GM12864 (cell line): ENCODE measurements around the gene COL9A3.
"Not testable (repeated sequence)": the region's sequence is repeated elsewhere in the genome, so short reads cannot be mapped to it uniquely, and the experiment has no call there.

Source experiments
- DNase-seq: peaks from one replicate; pipeline ENCODE4 v3.0.0-alpha.2; 2011; ENCODE audit warnings: low read depth
- H3K4me3 ChIP-seq: 2 replicates; pipeline ENCODE4 v1.5.1; 2011; ENCODE audit warnings: mild to moderate bottlenecking, low read depth, low read length, control low read depth
- CTCF ChIP-seq: IDR thresholded peaks from 2 replicates; pipeline ENCODE4 v1.5.1; 2011; ENCODE audit warnings: low read depth, mild to moderate bottlenecking, moderate library complexity, low read length, control low read depth, inconsistent platforms; ENCODE audit errors: missing control alignments

Gene COL9A3

GRCh38 chr20:62846166-62846890, 29.5 kb downstream of the COL9A3 start:
- no peak for TF ChIP-seq CTCF
- no peak for DNase-seq
- no peak overlapping the region for H3K4me3 ChIP-seq

GRCh38 chr20:62848917-62849316, 32.1 kb downstream of the COL9A3 start:
- H3K4me3 ChIP-seq, DNase-seq: not testable (repeated sequence)

- no peak for TF ChIP-seq CTCF
- H3K4me3 ChIP-seq: no peak overlapping the region
- DNase-seq: no peak
Measured at GRCh38 chr20:62849431-62849830, 32.6 kb downstream of the COL9A3 start.

GRCh38 chr20:62850333-62850974, 33.6 kb downstream of the COL9A3 start:
- no peak for DNase-seq
- no peak for TF ChIP-seq CTCF

GRCh38 chr20:62852196-62852595, 35.3 kb downstream of the COL9A3 start:
- no peak for DNase-seq
- no peak for TF ChIP-seq CTCF
- H3K4me3 ChIP-seq: no peak overlapping the region

More at GRCh38 chr20:62850333-62850974, 33.6 kb downstream of the COL9A3 start:
- no peak overlapping the region for H3K4me3 ChIP-seq

- no peak for DNase-seq
- H3K4me3 ChIP-seq: no peak overlapping the region
- no peak for TF ChIP-seq CTCF
Measured at GRCh38 chr20:62852841-62853240, 36.0 kb downstream of the COL9A3 start.

- not testable (repeated sequence) for H3K4me3 ChIP-seq, DNase-seq
Measured at GRCh38 chr20:62853304-62853703, 36.5 kb downstream of the COL9A3 start.

GRCh38 chr20:62854121-62854520, 37.3 kb downstream of the COL9A3 start:
- no peak for DNase-seq
- TF ChIP-seq CTCF: no peak
- no peak overlapping the region for H3K4me3 ChIP-seq
